ENCODE measurements around the gene STAC2.

STAC2 gene

GRCh38 chr17:39208893-39209292, 16.9 kb downstream of the STAC2 start:
- peak; percentile 68 for DNase-seq (ENCODE audit: low spot score)
- TF ChIP-seq CTCF (IDR thresholded peaks at IDR 0.05; ENCODE audit: extremely low read depth, missing control alignments), result no peak

GRCh38 chr17:39208136-39208535, 17.6 kb downstream of the STAC2 start:
- no peak for DNase-seq (ENCODE audit: low spot score)

GRCh38 chr17:39205112-39205526, 20.6 kb downstream of the STAC2 start:
- no peak for TF ChIP-seq CTCF (IDR thresholded peaks at IDR 0.05; ENCODE audit: extremely low read depth, missing control alignments)
- DNase-seq (ENCODE audit: low spot score), result no peak

More at GRCh38 chr17:39208136-39208535, 17.6 kb downstream of the STAC2 start:
- no peak for TF ChIP-seq CTCF (IDR thresholded peaks at IDR 0.05; ENCODE audit: extremely low read depth, missing control alignments)

- no peak for DNase-seq (ENCODE audit: low spot score)
- no peak for TF ChIP-seq CTCF (IDR thresholded peaks at IDR 0.05; ENCODE audit: extremely low read depth, missing control alignments)
These were observed 21.5 kb downstream of the STAC2 start for GRCh38 chr17:39204245-39204644.

- no peak for TF ChIP-seq CTCF (IDR thresholded peaks at IDR 0.05; ENCODE audit: extremely low read depth, missing control alignments)
- DNase-seq (ENCODE audit: low spot score), result no peak
These were observed 24.7 kb downstream of the STAC2 start for GRCh38 chr17:39200957-39201510.

GRCh38 chr17:39200070-39200879, 25.5 kb downstream of the STAC2 start, which contains the start of gene RPL19:
Gene RPL19, plus strand, starts transcription at chr17:39200283. Its CDS starts 62 bp downstream, at chr17:39200345.
- DNase-seq (ENCODE audit: low spot score), result peak; percentile 90
- no peak for TF ChIP-seq CTCF (IDR thresholded peaks at IDR 0.05; ENCODE audit: extremely low read depth, missing control alignments)

- peak; percentile 96 for DNase-seq (ENCODE audit: low spot score)
- TF ChIP-seq CTCF (IDR thresholded peaks at IDR 0.05; ENCODE audit: extremely low read depth, missing control alignments), result no peak
These were observed 26.0 kb downstream of the STAC2 start for GRCh38 chr17:39199820-39200069.

Measured in GM20000 (cell line).